PFSK-1 (cell line): ENCODE data around the gene BEND7.

ENCODE experiments used
- FOXP2 ChIP-seq: optimal IDR thresholded peaks from 2 replicates; pipeline ENCODE3; 2011; ENCODE audit warnings: borderline replicate concordance, control low read depth, inconsistent platforms; ENCODE audit not compliant: insufficient read depth; ENCODE audit errors: extremely low read length, extremely low read depth
- POLR2AphosphoS5 ChIP-seq: IDR thresholded peaks from 2 replicates; pipeline ENCODE4 v1.6.1; 2012; ENCODE audit warnings: low read depth, mild to moderate bottlenecking, control low read depth, low read length, moderate library complexity
- SIN3A ChIP-seq: IDR thresholded peaks from 2 replicates; pipeline ENCODE4 v1.6.1; 2012; ENCODE audit warnings: mild to moderate bottlenecking, low read length, moderate library complexity, borderline replicate concordance; ENCODE audit not compliant: insufficient read depth
- TAF1 ChIP-seq: IDR thresholded peaks from 2 replicates; pipeline ENCODE4 v1.6.1; 2012; ENCODE audit warnings: low read length, control low read depth, borderline replicate concordance; ENCODE audit not compliant: insufficient read depth
- TF ChIP-seq, protein P1 (sequence below), 2 experiments: IDR thresholded peaks; 2 replicates each; pipeline versions ENCODE4 v1.6.1 to v1.8.0; 2011 to 2012; ENCODE audit warnings: low read depth in 2 of 2, low read length in 2 of 2, control low read depth in 1 of 2, inconsistent platforms in 1 of 2, mild to moderate bottlenecking in 1 of 2, moderate library complexity in 1 of 2; ENCODE audit not compliant: insufficient read depth in 1 of 2

BEND7 gene

DNA sequence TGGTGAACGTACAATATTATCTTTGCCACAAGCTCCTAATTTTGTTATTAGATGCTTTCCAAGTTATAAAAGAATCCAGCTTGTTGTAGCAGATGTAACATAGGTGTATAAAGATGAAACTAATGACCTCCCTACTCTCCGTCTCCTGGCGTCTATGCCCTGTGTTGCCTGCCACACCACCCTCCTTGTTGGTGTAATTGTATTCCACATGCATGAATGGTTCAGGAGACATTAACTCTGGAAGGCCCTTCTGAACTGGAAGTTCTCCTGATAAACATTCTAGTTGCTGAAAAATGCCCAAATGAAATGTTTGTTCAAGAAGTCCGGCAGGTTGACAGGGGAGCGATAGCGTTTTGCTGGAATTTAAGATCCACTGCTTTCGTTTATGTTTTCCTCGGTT lies 126.8 kb downstream of the BEND7 start:
- TF ChIP-seq, protein P1, sequence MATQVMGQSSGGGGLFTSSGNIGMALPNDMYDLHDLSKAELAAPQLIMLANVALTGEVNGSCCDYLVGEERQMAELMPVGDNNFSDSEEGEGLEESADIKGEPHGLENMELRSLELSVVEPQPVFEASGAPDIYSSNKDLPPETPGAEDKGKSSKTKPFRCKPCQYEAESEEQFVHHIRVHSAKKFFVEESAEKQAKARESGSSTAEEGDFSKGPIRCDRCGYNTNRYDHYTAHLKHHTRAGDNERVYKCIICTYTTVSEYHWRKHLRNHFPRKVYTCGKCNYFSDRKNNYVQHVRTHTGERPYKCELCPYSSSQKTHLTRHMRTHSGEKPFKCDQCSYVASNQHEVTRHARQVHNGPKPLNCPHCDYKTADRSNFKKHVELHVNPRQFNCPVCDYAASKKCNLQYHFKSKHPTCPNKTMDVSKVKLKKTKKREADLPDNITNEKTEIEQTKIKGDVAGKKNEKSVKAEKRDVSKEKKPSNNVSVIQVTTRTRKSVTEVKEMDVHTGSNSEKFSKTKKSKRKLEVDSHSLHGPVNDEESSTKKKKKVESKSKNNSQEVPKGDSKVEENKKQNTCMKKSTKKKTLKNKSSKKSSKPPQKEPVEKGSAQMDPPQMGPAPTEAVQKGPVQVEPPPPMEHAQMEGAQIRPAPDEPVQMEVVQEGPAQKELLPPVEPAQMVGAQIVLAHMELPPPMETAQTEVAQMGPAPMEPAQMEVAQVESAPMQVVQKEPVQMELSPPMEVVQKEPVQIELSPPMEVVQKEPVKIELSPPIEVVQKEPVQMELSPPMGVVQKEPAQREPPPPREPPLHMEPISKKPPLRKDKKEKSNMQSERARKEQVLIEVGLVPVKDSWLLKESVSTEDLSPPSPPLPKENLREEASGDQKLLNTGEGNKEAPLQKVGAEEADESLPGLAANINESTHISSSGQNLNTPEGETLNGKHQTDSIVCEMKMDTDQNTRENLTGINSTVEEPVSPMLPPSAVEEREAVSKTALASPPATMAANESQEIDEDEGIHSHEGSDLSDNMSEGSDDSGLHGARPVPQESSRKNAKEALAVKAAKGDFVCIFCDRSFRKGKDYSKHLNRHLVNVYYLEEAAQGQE (IDR thresholded peaks at IDR 0.05; ENCODE audit: insufficient read depth in 1 of 2, low read depth in 2 of 2, low read length in 2 of 2), result no peak
- TF ChIP-seq TAF1 (no peak), SIN3A (no peak), POLR2AphosphoS5 (no peak), FOXP2 (no peak)

DNA sequence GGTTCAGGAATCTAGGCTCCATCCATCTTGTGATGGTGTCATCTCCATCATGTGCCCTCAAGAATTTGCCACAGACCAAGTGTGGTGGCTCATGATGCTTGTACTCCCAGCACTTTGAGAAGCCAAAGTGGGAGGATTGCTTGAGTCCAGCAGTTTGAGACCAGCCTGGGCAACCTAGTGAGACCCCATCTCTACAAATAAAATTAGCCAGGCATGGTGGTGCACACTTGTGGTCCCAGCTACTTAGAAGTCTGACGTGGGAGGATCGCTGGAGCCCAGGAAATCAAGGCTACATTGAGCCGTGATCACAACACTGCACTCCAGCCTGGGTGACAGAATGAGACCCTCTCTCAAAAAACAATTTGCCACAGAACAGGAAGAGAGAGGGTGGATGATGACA lies 127.7 kb downstream of the BEND7 start:
- TF ChIP-seq, protein P1 (IDR thresholded peaks at IDR 0.05; ENCODE audit: insufficient read depth in 1 of 2, low read depth in 2 of 2, low read length in 2 of 2), result no peak
- TF ChIP-seq FOXP2 (no peak), SIN3A (no peak), TAF1 (no peak)

GRCh38 chr10:13400196-13400965 lies 128.4 kb downstream of the BEND7 start:
- TF ChIP-seq TAF1, result no peak
- TF ChIP-seq, protein P1 (IDR thresholded peaks at IDR 0.05; ENCODE audit: insufficient read depth in 1 of 2, low read depth in 2 of 2, low read length in 2 of 2), result no peak
- no peak for TF ChIP-seq POLR2AphosphoS5
- TF ChIP-seq SIN3A, result no peak
- TF ChIP-seq FOXP2, result no peak

- TF ChIP-seq FOXP2, result no peak
- TF ChIP-seq TAF1, result no peak
- no peak for TF ChIP-seq SIN3A
- TF ChIP-seq, protein P1 (IDR thresholded peaks at IDR 0.05; ENCODE audit: insufficient read depth in 1 of 2, low read depth in 2 of 2, low read length in 2 of 2), result no peak
- TF ChIP-seq POLR2AphosphoS5, result no peak
These were observed 129.1 kb downstream of the BEND7 start for GRCh38 chr10:13399752-13400151.
